Measurements from ENCODE around the gene ARHGEF25.
A peak's percentile ranks its signal among the peaks of the same experiment; 100 is the strongest.

Gene ARHGEF25

DNA sequence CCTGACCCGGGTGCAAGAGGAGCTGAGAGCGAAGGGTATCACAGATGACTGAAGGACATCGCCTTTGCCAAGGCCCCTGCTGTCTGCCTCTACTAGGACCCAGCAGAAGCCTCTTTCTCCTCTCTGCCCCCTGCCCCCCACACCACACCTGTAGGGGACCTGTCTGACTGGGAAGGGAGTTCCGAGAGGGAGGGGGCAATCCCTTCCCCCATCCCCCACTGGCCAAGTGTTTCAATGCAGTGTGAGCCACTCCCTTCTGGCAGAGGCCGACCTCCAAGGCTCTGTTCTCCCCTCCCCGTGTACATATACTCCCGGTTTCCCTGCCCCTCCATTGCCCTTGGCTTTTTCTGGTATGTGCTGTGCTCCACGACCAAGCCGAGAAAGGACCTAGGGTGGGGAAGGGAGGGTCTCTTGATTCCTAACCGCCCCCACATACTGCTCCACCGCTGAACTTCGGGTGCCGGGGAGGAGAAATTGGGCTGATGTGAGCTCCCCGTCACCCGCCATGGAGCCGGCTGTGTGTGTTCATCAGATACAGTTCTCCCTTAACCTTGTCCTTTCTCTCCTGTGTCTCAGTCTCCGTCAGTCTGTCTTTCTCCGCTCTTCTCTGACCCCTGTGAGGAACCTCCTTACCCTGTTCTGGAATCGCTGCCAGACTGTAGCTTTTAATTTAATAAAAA, 2.0 kb upstream of the ARHGEF25 start:
- no peaks in the 10 kb centered on the region for H3K9me3 ChIP-seq (ENCODE audit: severe bottlenecking)
- DNase-seq (ENCODE audit: low spot score) (no peak), ATAC-seq (ENCODE audit: low read depth) (no peak)
- no peaks in the 10 kb centered on the region for H3K36me3 ChIP-seq (ENCODE audit: low read depth)
- no peaks in the 10 kb centered on the region for H3K27me3 ChIP-seq (ENCODE audit: insufficient read depth, poor library complexity, severe bottlenecking)
- no peak overlapping the region for H3K27ac ChIP-seq (ENCODE audit: poor library complexity, severe bottlenecking)
- no peak overlapping the region for H3K4me3 ChIP-seq (ENCODE audit: severe bottlenecking)
- TF ChIP-seq, protein P1, sequence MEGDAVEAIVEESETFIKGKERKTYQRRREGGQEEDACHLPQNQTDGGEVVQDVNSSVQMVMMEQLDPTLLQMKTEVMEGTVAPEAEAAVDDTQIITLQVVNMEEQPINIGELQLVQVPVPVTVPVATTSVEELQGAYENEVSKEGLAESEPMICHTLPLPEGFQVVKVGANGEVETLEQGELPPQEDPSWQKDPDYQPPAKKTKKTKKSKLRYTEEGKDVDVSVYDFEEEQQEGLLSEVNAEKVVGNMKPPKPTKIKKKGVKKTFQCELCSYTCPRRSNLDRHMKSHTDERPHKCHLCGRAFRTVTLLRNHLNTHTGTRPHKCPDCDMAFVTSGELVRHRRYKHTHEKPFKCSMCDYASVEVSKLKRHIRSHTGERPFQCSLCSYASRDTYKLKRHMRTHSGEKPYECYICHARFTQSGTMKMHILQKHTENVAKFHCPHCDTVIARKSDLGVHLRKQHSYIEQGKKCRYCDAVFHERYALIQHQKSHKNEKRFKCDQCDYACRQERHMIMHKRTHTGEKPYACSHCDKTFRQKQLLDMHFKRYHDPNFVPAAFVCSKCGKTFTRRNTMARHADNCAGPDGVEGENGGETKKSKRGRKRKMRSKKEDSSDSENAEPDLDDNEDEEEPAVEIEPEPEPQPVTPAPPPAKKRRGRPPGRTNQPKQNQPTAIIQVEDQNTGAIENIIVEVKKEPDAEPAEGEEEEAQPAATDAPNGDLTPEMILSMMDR (IDR thresholded peaks at IDR 0.05; ENCODE audit: poor library complexity, severe bottlenecking) = no peak
- H3K4me1 ChIP-seq (ENCODE audit: insufficient read depth, poor library complexity, severe bottlenecking) = peaks cover 1% of the 10 kb centered on the region

DNA sequence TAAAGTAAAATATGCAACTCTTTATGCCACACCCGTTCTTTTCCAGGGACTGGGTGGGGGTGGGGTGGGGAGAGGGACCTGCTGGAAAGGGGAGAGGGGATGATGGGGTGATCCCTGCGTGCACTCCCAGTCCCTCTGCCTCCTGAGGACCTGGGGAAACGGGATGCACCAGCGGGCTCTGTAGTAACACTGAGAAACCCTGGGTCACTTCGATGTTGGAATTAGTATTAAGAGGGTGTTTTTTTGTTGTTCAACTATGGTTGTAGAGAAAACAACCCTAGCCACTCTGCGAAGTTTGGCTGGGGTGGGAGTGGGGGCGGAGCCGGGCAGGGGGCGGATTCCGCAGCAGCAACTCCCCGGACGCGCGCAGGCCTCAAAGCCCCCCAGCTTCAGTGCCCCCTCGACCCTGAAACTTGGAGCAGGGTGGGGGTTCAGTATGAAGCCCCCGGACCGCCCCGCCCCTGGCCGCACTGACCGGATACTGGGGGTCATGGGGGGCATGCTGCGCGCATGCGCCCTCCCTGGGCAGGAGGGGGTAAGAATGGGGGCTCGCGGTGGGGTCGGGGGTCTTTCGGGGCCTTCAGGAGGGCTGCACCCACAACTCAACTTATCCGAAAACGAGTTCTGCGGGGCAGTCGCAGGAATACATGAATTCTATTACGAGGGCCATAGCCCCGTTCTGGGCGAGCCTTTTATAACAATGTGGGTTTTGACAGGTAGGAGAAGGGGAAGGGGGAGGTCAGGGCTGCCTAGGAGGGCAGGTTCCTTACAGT, 1.3 kb upstream of the ARHGEF25 start:
- Histone ChIP-seq H3K4me3 (ENCODE audit: severe bottlenecking) (no peak overlapping the region), H3K36me3 (ENCODE audit: low read depth) (no peaks in the 10 kb centered on the region), H3K27ac (ENCODE audit: poor library complexity, severe bottlenecking) (no peak overlapping the region), H3K27me3 (ENCODE audit: insufficient read depth, poor library complexity, severe bottlenecking) (no peaks in the 10 kb centered on the region), H3K9me3 (ENCODE audit: severe bottlenecking) (no peaks in the 10 kb centered on the region), H3K4me1 (ENCODE audit: insufficient read depth, poor library complexity, severe bottlenecking) (no peaks in the 10 kb centered on the region)
- TF ChIP-seq, protein P1 (IDR thresholded peaks at IDR 0.05; ENCODE audit: poor library complexity, severe bottlenecking) = no peak
- ATAC-seq (ENCODE audit: low read depth) = no peak
- no peak for DNase-seq (ENCODE audit: low spot score)

DNA sequence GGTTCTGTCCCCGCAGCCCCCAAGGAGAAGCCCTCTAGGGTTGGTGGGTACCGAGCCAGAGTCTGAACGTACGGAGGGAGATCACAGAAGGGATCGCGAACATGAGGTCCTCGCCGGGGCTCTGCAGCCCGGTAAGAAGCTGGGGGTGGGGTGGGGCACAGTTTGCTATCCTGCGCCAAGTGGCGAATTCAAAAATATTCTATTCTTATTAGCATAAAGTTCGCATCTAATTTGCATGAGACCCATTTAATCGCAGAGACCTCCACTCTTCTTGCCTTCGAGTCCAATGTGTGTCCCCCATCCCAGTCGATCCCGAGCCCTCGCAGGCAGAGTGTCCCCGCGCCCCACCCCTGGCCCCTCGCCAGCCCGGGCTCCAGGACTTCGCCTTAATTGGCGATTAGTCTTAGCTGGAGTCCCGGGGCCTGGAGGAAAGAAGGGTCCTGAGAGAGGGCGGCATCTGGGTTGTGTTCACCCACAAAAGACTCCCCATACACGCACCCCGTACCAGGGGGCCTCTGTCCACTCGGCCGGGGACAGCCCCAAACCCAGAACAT, 604 bp upstream of the ARHGEF25 start:
- no peaks in the 10 kb centered on the region for H3K4me1 ChIP-seq (ENCODE audit: insufficient read depth, poor library complexity, severe bottlenecking)
- ATAC-seq (ENCODE audit: low read depth) (no peak), DNase-seq (ENCODE audit: low spot score) (no peak)
- H3K36me3 ChIP-seq (ENCODE audit: low read depth) = no peaks in the 10 kb centered on the region
- no peak overlapping the region for H3K27ac ChIP-seq (ENCODE audit: poor library complexity, severe bottlenecking)
- H3K27me3 ChIP-seq (ENCODE audit: insufficient read depth, poor library complexity, severe bottlenecking) = no peaks in the 10 kb centered on the region
- H3K4me3 ChIP-seq (ENCODE audit: severe bottlenecking) = peak overlapping the region; percentile 79
- H3K9me3 ChIP-seq (ENCODE audit: severe bottlenecking) = no peaks in the 10 kb centered on the region
- TF ChIP-seq, protein P1 (IDR thresholded peaks at IDR 0.05; ENCODE audit: poor library complexity, severe bottlenecking) = no peak

DNA sequence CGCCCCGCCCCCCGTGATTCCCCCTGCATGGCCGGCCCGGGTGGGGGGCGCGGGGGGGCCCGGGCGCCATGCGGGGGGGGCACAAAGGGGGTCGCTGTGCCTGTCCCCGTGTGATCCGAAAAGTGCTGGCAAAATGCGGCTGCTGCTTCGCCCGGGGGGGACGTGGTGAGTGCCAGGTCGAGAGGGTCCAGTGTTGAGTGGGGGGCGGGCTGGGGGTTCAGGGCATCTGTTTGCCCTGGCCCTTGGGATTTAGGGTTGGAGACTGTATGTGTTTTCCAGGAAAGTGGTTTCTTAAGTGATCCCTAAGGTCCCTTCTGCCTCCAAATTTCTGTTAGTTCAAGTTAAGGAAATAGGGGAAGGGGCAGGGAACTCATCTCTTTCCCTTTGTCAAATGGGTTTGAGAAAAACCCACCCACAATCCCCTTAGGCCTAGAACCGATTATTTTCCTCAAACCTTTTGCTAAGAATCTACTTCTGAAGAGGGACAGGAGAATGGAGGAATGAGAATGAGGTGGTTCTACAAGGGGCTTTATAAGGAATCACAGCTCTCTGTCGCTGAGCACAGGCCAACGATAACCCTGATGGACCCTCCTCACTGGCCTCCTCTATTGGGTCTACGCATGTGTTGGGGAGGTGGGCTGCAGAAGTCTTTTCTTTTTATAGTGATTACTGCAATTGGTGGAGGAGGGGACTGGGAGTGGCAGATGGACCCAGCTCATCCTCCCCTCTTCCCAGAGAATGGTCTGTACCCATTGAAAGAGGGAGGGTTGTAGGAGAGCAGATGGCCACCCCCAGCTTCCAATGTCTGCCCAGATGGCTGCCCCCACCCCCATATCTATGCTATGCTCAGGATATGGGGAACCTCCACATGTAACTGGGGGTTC, 834 bp downstream of the ARHGEF25 start:
- Histone ChIP-seq H3K27me3 (ENCODE audit: insufficient read depth, poor library complexity, severe bottlenecking) (no peaks in the 10 kb centered on the region), H3K27ac (ENCODE audit: poor library complexity, severe bottlenecking) (no peak overlapping the region), H3K4me1 (ENCODE audit: insufficient read depth, poor library complexity, severe bottlenecking) (no peaks in the 10 kb centered on the region), H3K9me3 (ENCODE audit: severe bottlenecking) (no peaks in the 10 kb centered on the region), H3K4me3 (ENCODE audit: severe bottlenecking) (peak overlapping the region; percentile 79), H3K36me3 (ENCODE audit: low read depth) (no peaks in the 10 kb centered on the region)
- no peak for ATAC-seq (ENCODE audit: low read depth)
- TF ChIP-seq, protein P1 (IDR thresholded peaks at IDR 0.05; ENCODE audit: poor library complexity, severe bottlenecking) = no peak
- DNase-seq (ENCODE audit: low spot score) = no peak
